ENCODE data around the gene DNM2. TPM values are rescaled to one million over a fixed set of nuclear protein-coding genes. Genes with fewer than 3 reads are reported as not detected.

DNM2 gene
- total and polyA plus RNA-seq, 9 of the 15 experiments (the other 6 are each of a cell fraction or from before 2014, with no cell fraction given), result 2.2 to 161 (median 72.6) TPM

GRCh38 chr19:10838377-10838776 is 120.5 kb downstream of the DNM2 start (continued):
- TF ChIP-seq ZBTB2 (IDR thresholded peaks at IDR 0.05) (no peak), TEAD4 (IDR thresholded peaks at IDR 0.05; ENCODE audit: low read length) (no peak), TEAD4 (CRISPR knock-in tag; IDR thresholded peaks at IDR 0.05; ENCODE audit: borderline replicate concordance) (no peak), THRAP3 (IDR thresholded peaks at IDR 0.05; ENCODE audit: borderline replicate concordance) (no peak), GTF2F1 (IDR thresholded peaks at IDR 0.05; ENCODE audit: low read depth, low read length) (no peak)

- peaks cover 8% of the 10 kb centered on the region; the same call in 1 of the 3 replicates for H3K36me3 ChIP-seq (ENCODE audit: control insufficient read depth, insufficient read depth, low read length)
- no peaks in the 10 kb centered on the region for H3K9me1 ChIP-seq (ENCODE audit: control insufficient read depth, insufficient read depth, low read length)
- H3K4me2 ChIP-seq (ENCODE audit: insufficient read depth, low read length), result peak overlapping the region; percentile 28; the same call in 1 of the 2 replicates
- in situ Hi-C loops (cut with MboI) (no loop called here), intact Hi-C loops (cut with micrococcal nuclease) (no loop called here)
- DNase-seq (ENCODE audit: extremely low read depth in 1 of 4, low spot score in 3 of 4), result peak in 1 of 4 experiments; percentile 71
- no TSS peak for BruUV-seq (replicated peaks)
- peaks cover 7% of the 10 kb centered on the region; the same call in 2 of the 3 replicates for H3K79me2 ChIP-seq (ENCODE audit: control insufficient read depth, insufficient read depth, low read length)
- peak overlapping the region; percentile 48 for H3K27ac ChIP-seq (ENCODE audit: extremely low read depth, low read depth, low read length)
- H3K9me3 ChIP-seq (replicated peaks; ENCODE audit: control insufficient read depth, insufficient read depth, low read depth, low read length), result peaks cover 13% of the 10 kb centered on the region
- peak overlapping the region; percentile 77 for H2AFZ ChIP-seq (ENCODE audit: low read depth, low read length)
- peak; percentile 57 for FAIRE-seq
- H3K9ac ChIP-seq (ENCODE audit: insufficient read depth in 1 of 2, low read depth in 2 of 2, low read length in 2 of 2), result peak overlapping the region in 1 of 2 experiments; percentile 12; a peak in 1 of 4 replicates
- H3K4me1 ChIP-seq (replicated peaks in 1 of 2; ENCODE audit: control insufficient read depth in 2 of 2, insufficient read depth in 2 of 2, low read length in 2 of 2), result peaks cover 25 to 38% of the 10 kb centered on the region in 2 experiments; a peak in 4 of 5 replicates
- no peak for ATAC-seq
- ChIA-PET CTCF (ENCODE audit: low intra/inter-chr PET ratio) (no interaction called here), POLR2A (interaction anchor here (0.6 to 1.3 kb wide), 3 partner anchors 14 to 482 kb away, joined by 3 to 4 read pairs (median 3); no protein-coding TSS in a partner anchor)
- no peak overlapping the region for H3K4me3 ChIP-seq
- peaks cover 7% of the 10 kb centered on the region; the same call in 1 of the 2 replicates for H4K20me1 ChIP-seq (replicated peaks; ENCODE audit: control insufficient read depth, insufficient read depth, low read length)
- H3K27me3 ChIP-seq (ENCODE audit: control insufficient read depth in 2 of 2, insufficient read depth in 2 of 2, low read length in 2 of 2), result no peaks in the 10 kb centered on the region
- WGBS (ENCODE audit: insufficient coverage, low coverage, missing lambda C conversion rate), result 50% methylated on average over 9 of the region's 10 CpGs
- TF ChIP-seq ZNF395 (CRISPR knock-in tag; IDR thresholded peaks at IDR 0.05), result peak; percentile 85
- TF ChIP-seq NR2C1 (IDR thresholded peaks at IDR 0.05), result peak; percentile 52
- TF ChIP-seq NR2C1 (tag; IDR thresholded peaks at IDR 0.05), result 0 out of 2 replicates have a peak, but pooled peaks have one; percentile 39
- peak; percentile 81 for TF ChIP-seq SMARCA5 (IDR thresholded peaks at IDR 0.05)
- peak; percentile 88 for TF ChIP-seq MYC (IDR thresholded peaks at IDR 0.05; ENCODE audit: low read depth, low read length)
- TF ChIP-seq MYC (CRISPR knock-in tag; IDR thresholded peaks at IDR 0.05; ENCODE audit: borderline replicate concordance, low read depth), result peak; percentile 68; the same call in 1 of the 2 replicates
- no peak for TF ChIP-seq CREB5 (CRISPR knock-in tag; IDR thresholded peaks at IDR 0.05)
- TF ChIP-seq NFIC (IDR thresholded peaks at IDR 0.05), result peak; percentile 56
- TF ChIP-seq ARNT (IDR thresholded peaks at IDR 0.05), result 0 out of 4 replicates have a peak, but pooled peaks of 1 of the 2 experiments have one; percentile 28
- TF ChIP-seq GATA2 (CRISPR knock-in tag; IDR thresholded peaks at IDR 0.05), result peak; percentile 32; the same call in 1 of the 2 replicates
- TF ChIP-seq EGR1 (conservative IDR thresholded peaks at IDR 0.05), result peak; percentile 62
Observed at GRCh38 chr19:10839114-10840050, 121.5 kb downstream of the DNM2 start.
